ENCODE measurements around the gene CLEC3B.

Gene CLEC3B

GRCh38 chr3:45002720-45003119, 23.4 kb upstream of the CLEC3B start:
- in situ Hi-C loops (cut with MboI; ENCODE audit: low sequenced_read_pairs), result no loop called here

DNA sequence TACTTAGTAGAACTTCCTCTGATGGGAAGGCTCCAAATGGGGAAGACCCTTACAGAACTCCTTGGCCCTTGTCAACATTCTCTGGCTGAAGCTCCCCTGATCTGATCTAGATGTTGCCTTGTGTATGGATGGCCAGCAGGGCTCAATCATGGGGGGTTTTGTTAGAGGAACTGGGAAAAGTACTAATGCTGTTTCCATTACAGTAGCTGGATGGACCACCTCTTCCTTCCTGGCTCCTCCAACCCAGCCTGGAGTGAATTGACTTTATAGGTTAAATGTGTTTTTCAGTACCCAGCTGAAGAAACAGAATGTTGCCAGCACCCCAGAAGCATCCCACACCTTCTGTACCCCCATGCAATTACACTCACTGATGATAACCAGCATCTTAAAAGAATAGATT, 22.7 kb upstream of the CLEC3B start:
- in situ Hi-C loops (cut with MboI; ENCODE audit: low sequenced_read_pairs), result no loop called here

GRCh38 chr3:45003859-45004258, 22.2 kb upstream of the CLEC3B start:
- in situ Hi-C loops (cut with MboI; ENCODE audit: low sequenced_read_pairs), result no loop called here

- in situ Hi-C loops (cut with MboI; ENCODE audit: low sequenced_read_pairs), result no loop called here
These were observed 19.0 kb upstream of the CLEC3B start for GRCh38 chr3:45007091-45007490.

DNA sequence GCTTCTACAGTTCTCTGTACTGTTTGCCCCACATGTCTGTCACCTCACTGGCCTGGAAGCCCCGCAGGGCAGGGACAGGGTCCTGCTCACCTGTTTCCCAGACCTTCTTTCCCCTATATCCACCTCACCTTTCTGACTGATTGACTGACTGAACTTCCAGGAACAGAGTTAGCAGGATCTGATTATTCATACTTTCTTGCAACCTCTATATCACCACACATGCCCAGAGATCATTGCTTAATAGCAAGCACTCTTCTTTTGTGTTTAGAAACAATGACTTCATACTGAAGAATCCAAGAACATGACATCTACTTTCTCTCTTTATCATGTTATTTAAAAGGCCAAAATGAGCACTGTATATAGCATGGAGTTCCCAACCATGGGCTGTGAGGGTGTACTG, 18.0 kb upstream of the CLEC3B start:
- in situ Hi-C loops (cut with MboI; ENCODE audit: low sequenced_read_pairs), result no loop called here

DNA sequence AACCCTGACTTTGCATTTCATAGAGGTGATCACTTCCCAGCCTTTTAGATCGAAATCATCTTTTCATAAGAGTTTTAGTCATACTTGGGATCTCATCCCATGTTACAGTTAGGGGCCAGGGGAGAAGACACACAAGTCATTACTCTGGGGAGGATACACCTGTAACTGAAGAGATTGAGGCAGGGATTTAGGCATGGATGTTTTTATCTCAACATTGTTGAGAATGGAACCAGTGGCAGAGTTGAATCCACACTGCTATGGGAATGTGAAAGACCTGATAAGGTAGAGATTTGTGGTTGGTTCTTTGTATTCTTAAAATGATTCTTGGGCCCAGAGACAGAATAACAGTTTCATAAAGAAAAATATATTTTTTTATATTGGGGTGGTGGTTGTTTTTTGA, 16.2 kb upstream of the CLEC3B start:
- in situ Hi-C loops (cut with MboI; ENCODE audit: low sequenced_read_pairs), result no loop called here

GRCh38 chr3:45010811-45011333, 15.2 kb upstream of the CLEC3B start:
- in situ Hi-C loops (cut with MboI; ENCODE audit: low sequenced_read_pairs), result no loop called here

DNA sequence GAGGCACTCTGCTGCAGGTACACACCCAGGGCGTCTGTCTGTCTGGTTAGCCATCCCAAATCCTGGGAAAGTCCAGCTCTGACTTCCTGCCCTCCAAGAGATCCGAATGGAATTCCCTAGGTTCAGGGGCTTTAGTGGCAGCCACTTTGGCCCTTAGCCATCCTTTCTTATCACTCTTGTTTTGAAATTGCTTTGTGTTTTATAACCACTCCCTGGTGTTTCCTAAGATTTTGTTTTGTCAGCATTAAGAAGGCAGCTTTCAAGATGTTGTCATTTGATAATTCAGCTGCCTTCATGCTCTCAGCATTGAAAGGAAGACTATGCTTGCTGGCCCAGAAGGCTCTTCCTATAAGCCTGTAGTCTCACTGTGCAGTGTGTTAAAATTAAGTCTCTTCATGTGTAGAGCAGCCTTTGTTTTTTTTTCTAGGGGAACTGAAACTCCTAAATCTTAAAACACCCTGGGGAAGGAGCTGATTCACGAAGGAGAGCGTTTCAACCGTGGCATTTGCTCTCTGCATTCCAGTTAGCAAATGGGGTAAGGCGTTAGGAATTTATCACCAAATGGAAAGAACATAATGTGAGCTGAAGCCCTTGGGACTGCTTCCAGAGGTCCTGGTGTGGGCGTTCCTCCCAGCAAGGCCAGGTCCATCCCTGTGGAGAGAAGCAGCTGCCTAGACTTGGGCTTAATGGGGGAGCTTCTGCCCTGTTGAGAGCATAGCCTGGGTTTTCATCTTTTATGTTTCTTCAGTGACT, 14.2 kb upstream of the CLEC3B start:
- in situ Hi-C loops (cut with MboI; ENCODE audit: low sequenced_read_pairs), result no loop called here

DNA sequence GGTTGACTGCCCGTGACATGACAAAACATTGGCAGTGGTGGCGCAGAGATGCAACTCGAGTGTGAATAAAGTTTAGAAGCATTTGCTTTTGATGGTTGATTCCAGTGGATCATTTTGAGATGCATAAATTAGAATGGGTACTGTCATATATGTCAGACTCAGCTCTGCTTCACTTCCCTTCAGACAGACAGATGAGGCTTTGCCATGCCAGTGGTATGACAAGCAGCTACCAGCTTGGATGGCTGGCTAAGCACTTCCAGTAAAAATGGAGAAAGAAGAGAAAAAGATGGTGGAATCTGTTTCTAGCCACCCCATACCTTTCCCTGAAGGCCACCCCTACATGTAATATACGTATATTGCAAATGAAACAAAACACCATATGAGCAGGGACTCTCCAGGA, 13.5 kb upstream of the CLEC3B start:
- in situ Hi-C loops (cut with MboI; ENCODE audit: low sequenced_read_pairs), result no loop called here

- in situ Hi-C loops (cut with MboI; ENCODE audit: low sequenced_read_pairs), result no loop called here
These were observed 9.2 kb upstream of the CLEC3B start for GRCh38 chr3:45016916-45017315.

GRCh38 chr3:45017821-45018220, 8.3 kb upstream of the CLEC3B start:
- in situ Hi-C loops (cut with MboI; ENCODE audit: low sequenced_read_pairs), result no loop called here

DNA sequence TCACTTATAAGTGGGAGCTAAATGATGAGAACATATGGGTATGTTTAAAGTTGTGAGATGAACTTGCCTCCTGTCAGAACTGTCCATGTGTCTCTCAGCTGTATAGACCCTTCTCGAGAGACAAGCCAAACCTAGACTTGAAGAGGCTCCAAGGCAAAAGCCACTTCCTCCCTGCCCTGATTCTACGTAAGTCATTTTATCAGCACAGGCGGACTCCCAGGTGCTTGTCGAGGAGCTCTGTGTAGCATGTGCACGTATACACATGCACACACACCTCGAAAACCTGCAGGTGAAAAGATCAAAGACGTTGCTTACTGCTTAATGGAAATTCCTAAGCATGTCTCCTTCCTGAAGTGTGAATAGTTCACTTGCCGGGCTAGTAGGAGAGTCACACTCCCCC, 5.6 kb upstream of the CLEC3B start:
- in situ Hi-C loops (cut with MboI; ENCODE audit: low sequenced_read_pairs), result no loop called here

GRCh38 chr3:45021524-45022297, 4.4 kb upstream of the CLEC3B start:
- in situ Hi-C loops (cut with MboI; ENCODE audit: low sequenced_read_pairs), result no loop called here

GRCh38 chr3:45023675-45024074, 2.4 kb upstream of the CLEC3B start:
- in situ Hi-C loops (cut with MboI; ENCODE audit: low sequenced_read_pairs), result no loop called here

GRCh38 chr3:45024542-45025255, 1.4 kb upstream of the CLEC3B start:
- in situ Hi-C loops (cut with MboI; ENCODE audit: low sequenced_read_pairs), result loop anchor here (25.0 kb wide), 2 partner anchors 188 to 638 kb away; no protein-coding TSS in a partner anchor

DNA sequence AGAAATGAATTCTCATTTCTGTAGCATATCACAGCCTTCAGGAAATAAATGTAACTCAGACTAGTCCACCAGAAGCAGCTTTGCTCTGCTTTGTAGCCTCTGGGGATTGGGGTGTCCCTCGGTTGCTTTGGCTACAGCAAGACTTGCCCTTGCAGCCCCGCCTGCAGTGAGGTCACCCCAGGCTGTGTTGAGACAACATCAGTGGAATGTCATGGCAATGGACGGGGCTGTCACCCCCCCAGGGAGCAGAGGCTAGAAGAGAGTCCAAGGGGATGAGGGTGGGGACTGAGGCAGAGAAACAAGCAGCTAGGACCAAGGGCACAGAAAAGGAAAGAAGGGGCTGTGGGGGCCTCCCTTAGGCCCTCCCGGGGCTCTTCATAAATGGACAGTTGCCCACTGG, 854 bp downstream of the CLEC3B start:
- in situ Hi-C loops (cut with MboI; ENCODE audit: low sequenced_read_pairs), result loop anchor here (25.0 kb wide), 2 partner anchors 185 to 635 kb away; no protein-coding TSS in a partner anchor

DNA sequence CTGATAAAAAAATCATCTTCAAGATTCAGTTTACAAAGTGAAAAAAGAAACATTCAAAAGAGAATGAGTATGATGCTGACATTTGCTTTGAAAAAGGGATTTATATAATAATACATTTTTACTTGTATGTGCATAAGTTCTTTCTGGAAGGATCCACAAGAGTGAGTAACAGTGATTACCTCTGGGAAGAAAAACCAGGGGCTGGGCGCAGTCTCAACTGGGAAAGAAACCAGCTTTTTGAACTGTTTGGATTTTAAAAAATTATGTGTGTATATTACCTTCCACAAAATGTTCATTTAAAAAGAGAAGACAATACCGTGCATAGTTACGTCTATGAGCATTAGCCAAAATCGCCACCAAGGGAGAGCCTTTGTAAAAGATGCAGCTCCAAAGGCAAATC, 1.3 kb downstream of the CLEC3B start:
- in situ Hi-C loops (cut with MboI; ENCODE audit: low sequenced_read_pairs), result loop anchor here (25.0 kb wide), 2 partner anchors 185 to 635 kb away; no protein-coding TSS in a partner anchor

GRCh38 chr3:45029216-45029615, 3.1 kb downstream of the CLEC3B start:
- in situ Hi-C loops (cut with MboI; ENCODE audit: low sequenced_read_pairs), result loop anchor here (25.0 kb wide), 2 partner anchors 183 to 633 kb away; no protein-coding TSS in a partner anchor

DNA sequence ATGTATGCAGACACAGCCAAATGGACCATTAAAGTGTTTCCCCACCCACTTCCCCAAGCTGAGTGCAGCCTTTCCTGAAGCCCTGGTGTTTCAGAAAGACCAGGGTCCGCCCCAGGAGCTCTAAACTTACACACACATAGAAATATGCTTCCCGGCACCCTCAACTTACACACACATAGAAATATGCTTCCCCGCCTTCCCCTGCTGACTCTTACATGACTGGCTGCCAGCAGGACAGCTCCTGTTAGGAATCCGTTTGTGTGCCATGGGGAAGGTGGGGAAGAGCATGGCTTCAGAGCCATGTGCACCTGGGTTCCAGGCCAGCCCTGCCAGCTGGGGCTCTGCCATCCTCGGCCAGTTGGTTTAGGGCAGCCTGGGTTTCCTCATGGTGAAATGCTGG, 3.6 kb downstream of the CLEC3B start:
- in situ Hi-C loops (cut with MboI; ENCODE audit: low sequenced_read_pairs), result loop anchor here (10.0 to 25.0 kb wide), 3 partner anchors 183 to 633 kb away; no protein-coding TSS in a partner anchor

DNA sequence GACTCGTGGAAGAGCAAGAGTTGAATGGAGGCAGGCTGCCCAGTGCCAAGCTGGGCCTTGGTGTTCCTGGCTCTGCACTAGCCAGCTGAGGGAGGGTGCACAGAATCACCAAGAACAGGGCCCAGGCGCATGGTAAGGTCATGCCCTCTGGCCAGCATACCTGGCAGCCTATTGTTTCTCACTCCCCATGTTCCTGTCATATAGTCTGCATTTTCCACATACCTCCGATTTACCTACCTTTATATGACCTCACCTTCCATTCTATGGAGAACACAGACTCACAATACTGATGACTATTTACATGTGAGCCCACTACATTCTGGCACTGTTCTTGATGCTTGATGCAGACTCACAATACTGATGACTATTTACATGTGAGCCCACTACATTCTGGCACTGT, 5.4 kb downstream of the CLEC3B start:
- in situ Hi-C loops (cut with MboI; ENCODE audit: low sequenced_read_pairs), result loop anchor here (10.0 to 25.0 kb wide), 3 partner anchors 181 to 631 kb away; no protein-coding TSS in a partner anchor

- in situ Hi-C loops (cut with MboI; ENCODE audit: low sequenced_read_pairs), result loop anchor here (10.0 to 25.0 kb wide), 3 partner anchors 180 to 630 kb away; no protein-coding TSS in a partner anchor
These were observed 6.0 kb downstream of the CLEC3B start for GRCh38 chr3:45032113-45032512.

Data from HL-60/S4 treated with phorbol 12-myristate 13-acetate at 8.2 ng/mL for 4 days and 3 days (cell line).